Measurements from ENCODE around the gene RLN3.

The RLN3 gene

DNA sequence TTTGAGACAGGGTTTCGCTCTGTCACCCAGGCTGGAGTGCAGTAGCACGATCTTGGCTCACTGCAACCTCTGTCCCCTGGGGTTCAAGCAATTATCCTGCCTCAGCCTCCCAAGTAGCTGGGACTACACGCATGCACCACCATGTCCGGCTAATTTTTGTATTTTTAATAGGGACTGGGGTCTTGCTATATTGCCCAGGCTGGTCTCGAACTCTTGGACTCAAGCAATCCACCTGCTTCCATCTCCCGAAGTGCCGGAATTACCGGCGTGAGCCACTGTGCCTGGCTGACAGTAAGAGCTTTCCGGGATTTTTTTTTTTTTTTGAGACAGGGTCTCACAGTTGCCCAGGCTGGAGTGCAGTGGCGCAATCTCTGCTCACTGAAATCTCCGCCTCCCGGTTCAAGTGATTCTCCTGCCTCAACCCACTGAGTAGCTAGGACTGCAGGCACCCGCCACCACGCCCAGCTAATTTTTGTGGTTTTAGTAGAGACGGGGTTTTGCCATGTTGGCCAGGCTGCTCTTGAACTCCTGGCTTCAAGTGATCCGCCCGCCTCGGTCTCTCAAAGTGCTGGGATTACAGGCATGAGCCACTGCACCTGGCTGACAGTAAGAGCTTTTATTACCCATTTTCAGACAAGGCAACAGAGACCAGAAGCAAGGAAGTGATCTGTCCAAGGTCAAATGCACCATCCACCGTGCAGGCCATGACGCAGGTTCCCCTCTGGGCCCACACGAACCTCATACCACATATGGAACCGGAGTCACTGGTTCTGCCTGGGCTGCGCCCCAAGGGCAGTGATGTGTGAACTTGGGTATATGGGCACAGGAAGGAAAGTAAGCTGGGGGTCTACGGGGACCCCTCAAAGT is 42.8 kb upstream of the RLN3 start:
- H3K9me3 ChIP-seq (ENCODE audit: low read length): no peaks in the 10 kb centered on the region
- H3K27ac ChIP-seq (ENCODE audit: low read depth, low read length): no peak overlapping the region
- H3K4me1 ChIP-seq (ENCODE audit: insufficient read depth, low read length): peaks cover 6% of the 10 kb centered on the region
- no peaks in the 10 kb centered on the region for H3K27me3 ChIP-seq (ENCODE audit: control insufficient read depth in 1 of 2, insufficient read depth in 2 of 2, low read length in 2 of 2)
- no peak overlapping the region for H3K9ac ChIP-seq (ENCODE audit: low read length)
- H3K36me3 ChIP-seq (ENCODE audit: insufficient read depth, low read length): no peaks in the 10 kb centered on the region
- no peak overlapping the region for H3K4me3 ChIP-seq (ENCODE audit: low read depth in 1 of 2, low read length in 2 of 2)

DNA sequence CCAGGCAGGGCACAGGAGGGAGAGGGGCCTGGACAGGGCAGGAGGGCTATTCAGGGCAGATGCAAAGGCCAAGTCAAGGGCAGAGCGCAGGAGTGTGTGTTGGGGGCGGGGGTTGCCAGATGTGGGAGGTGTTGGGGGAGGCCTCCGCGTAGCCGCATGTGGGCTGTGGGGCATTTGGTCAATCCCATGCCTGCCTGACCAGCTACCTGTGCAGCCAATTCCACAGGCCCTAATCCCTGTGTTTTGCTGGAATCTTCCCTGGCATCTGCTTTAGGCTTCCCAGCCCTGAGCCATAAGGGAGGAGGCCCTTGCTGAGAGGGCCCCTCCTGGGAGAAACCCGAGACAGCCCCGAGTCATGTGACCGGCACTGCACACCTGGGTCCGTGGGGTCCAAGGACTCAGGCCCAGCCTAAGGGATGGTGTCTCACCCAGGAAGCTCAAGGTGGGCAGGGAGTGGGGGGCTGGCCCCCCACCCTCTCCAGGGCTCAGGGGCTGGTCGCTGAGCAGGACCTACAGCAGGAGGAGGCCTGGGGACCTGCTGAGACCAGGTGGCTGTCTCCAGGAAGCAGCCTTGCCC is 42.1 kb upstream of the RLN3 start:
- peak overlapping the region; percentile 68 for H3K27ac ChIP-seq (ENCODE audit: low read depth, low read length)
- H3K4me3 ChIP-seq (ENCODE audit: low read depth in 1 of 2, low read length in 2 of 2): peak overlapping the region in 1 of 2 donors; percentile 10
- H3K4me1 ChIP-seq (ENCODE audit: insufficient read depth, low read length): peaks cover 6% of the 10 kb centered on the region
- H3K9ac ChIP-seq (ENCODE audit: low read length): no peak overlapping the region
- no peaks in the 10 kb centered on the region for H3K36me3 ChIP-seq (ENCODE audit: insufficient read depth, low read length)
- no peaks in the 10 kb centered on the region for H3K27me3 ChIP-seq (ENCODE audit: control insufficient read depth in 1 of 2, insufficient read depth in 2 of 2, low read length in 2 of 2)
- no peaks in the 10 kb centered on the region for H3K9me3 ChIP-seq (ENCODE audit: low read length)

- H3K36me3 ChIP-seq (ENCODE audit: insufficient read depth, low read length): peaks cover 5% of the 10 kb centered on the region
- H3K4me1 ChIP-seq (ENCODE audit: insufficient read depth, low read length): peaks cover 6% of the 10 kb centered on the region
- peak overlapping the region; percentile 68 for H3K27ac ChIP-seq (ENCODE audit: low read depth, low read length)
- no peaks in the 10 kb centered on the region for H3K9me3 ChIP-seq (ENCODE audit: low read length)
- H3K27me3 ChIP-seq (ENCODE audit: control insufficient read depth in 1 of 2, insufficient read depth in 2 of 2, low read length in 2 of 2): no peaks in the 10 kb centered on the region
- H3K4me3 ChIP-seq (ENCODE audit: low read depth in 1 of 2, low read length in 2 of 2): peak overlapping the region in 1 of 2 donors; percentile 10
- no peak overlapping the region for H3K9ac ChIP-seq (ENCODE audit: low read length)
These were observed 41.5 kb upstream of the RLN3 start for GRCh38 chr19:13986348-13986904.

GRCh38 chr19:13987101-13987890 is 40.7 kb upstream of the RLN3 start:
- peaks cover 8% of the 10 kb centered on the region for H3K36me3 ChIP-seq (ENCODE audit: insufficient read depth, low read length)
- H3K4me3 ChIP-seq (ENCODE audit: low read depth in 1 of 2, low read length in 2 of 2): no peak overlapping the region
- peaks cover 6% of the 10 kb centered on the region for H3K4me1 ChIP-seq (ENCODE audit: insufficient read depth, low read length)
- H3K27ac ChIP-seq (ENCODE audit: low read depth, low read length): no peak overlapping the region
- no peaks in the 10 kb centered on the region for H3K27me3 ChIP-seq (ENCODE audit: control insufficient read depth in 1 of 2, insufficient read depth in 2 of 2, low read length in 2 of 2)
- H3K9me3 ChIP-seq (ENCODE audit: low read length): no peaks in the 10 kb centered on the region
- no peak overlapping the region for H3K9ac ChIP-seq (ENCODE audit: low read length)

DNA sequence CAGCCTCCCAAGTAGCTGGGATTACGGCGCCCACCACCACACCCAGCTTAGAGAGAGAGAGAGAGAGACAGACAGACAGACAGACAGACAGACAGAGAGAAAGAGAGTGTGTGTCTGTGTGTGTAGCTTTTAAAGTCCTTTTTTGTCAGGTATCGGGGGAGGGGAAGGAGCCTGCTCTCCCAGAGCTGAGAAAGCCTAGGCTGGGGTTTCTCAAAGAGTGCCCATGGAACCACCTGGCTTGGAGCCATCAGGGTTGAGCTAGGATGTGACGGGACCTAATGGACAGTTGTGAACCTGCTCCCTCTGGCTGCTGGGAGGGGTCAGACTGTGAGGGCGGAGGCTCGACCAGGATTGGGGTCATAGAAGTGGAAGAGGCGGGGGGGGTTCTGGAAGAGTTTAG is 38.5 kb upstream of the RLN3 start:
- Histone ChIP-seq H3K4me1 (ENCODE audit: insufficient read depth, low read length) (peaks cover 6% of the 10 kb centered on the region), H3K27ac (ENCODE audit: low read depth, low read length) (no peak overlapping the region), H3K36me3 (ENCODE audit: insufficient read depth, low read length) (peaks cover 13% of the 10 kb centered on the region), H3K9me3 (ENCODE audit: low read length) (no peaks in the 10 kb centered on the region), H3K27me3 (ENCODE audit: control insufficient read depth in 1 of 2, insufficient read depth in 2 of 2, low read length in 2 of 2) (no peaks in the 10 kb centered on the region), H3K4me3 (ENCODE audit: low read depth in 1 of 2, low read length in 2 of 2) (no peak overlapping the region), H3K9ac (ENCODE audit: low read length) (no peak overlapping the region)

DNA sequence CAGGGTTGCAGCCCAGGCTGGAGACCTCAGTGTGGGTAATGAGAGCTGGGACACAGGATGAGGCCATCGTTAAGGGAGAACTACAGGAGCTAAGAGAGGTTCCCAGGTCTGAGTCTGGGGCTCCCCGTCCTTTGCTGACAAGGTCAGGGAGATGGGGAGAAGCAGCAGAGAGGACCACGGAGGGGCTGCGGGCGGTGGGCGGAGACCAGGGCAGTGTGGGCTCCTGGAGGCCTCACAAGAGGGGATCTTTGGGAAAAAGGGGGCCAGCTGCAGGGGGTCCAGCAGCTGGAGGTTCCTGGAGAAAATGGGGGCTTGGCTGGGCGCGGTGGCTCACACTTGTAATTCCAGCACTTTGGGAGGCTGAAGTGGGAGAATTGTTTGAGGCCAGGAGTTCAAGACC is 37.9 kb upstream of the RLN3 start:
- no peaks in the 10 kb centered on the region for H3K9me3 ChIP-seq (ENCODE audit: low read length)
- H3K4me3 ChIP-seq (ENCODE audit: low read depth in 1 of 2, low read length in 2 of 2): no peak overlapping the region
- H3K4me1 ChIP-seq (ENCODE audit: insufficient read depth, low read length): peaks cover 6% of the 10 kb centered on the region
- no peak overlapping the region for H3K27ac ChIP-seq (ENCODE audit: low read depth, low read length)
- no peaks in the 10 kb centered on the region for H3K27me3 ChIP-seq (ENCODE audit: control insufficient read depth in 1 of 2, insufficient read depth in 2 of 2, low read length in 2 of 2)
- H3K36me3 ChIP-seq (ENCODE audit: insufficient read depth, low read length): peaks cover 13% of the 10 kb centered on the region
- no peak overlapping the region for H3K9ac ChIP-seq (ENCODE audit: low read length)

- no peaks in the 10 kb centered on the region for H3K9me3 ChIP-seq (ENCODE audit: low read length)
- H3K9ac ChIP-seq (ENCODE audit: low read length): no peak overlapping the region
- no peak overlapping the region for H3K27ac ChIP-seq (ENCODE audit: low read depth, low read length)
- H3K36me3 ChIP-seq (ENCODE audit: insufficient read depth, low read length): peaks cover 13% of the 10 kb centered on the region
- no peak overlapping the region for H3K4me3 ChIP-seq (ENCODE audit: low read depth in 1 of 2, low read length in 2 of 2)
- H3K4me1 ChIP-seq (ENCODE audit: insufficient read depth, low read length): no peaks in the 10 kb centered on the region
- no peaks in the 10 kb centered on the region for H3K27me3 ChIP-seq (ENCODE audit: control insufficient read depth in 1 of 2, insufficient read depth in 2 of 2, low read length in 2 of 2)
These were observed 35.9 kb upstream of the RLN3 start for GRCh38 chr19:13992025-13992424.

DNA sequence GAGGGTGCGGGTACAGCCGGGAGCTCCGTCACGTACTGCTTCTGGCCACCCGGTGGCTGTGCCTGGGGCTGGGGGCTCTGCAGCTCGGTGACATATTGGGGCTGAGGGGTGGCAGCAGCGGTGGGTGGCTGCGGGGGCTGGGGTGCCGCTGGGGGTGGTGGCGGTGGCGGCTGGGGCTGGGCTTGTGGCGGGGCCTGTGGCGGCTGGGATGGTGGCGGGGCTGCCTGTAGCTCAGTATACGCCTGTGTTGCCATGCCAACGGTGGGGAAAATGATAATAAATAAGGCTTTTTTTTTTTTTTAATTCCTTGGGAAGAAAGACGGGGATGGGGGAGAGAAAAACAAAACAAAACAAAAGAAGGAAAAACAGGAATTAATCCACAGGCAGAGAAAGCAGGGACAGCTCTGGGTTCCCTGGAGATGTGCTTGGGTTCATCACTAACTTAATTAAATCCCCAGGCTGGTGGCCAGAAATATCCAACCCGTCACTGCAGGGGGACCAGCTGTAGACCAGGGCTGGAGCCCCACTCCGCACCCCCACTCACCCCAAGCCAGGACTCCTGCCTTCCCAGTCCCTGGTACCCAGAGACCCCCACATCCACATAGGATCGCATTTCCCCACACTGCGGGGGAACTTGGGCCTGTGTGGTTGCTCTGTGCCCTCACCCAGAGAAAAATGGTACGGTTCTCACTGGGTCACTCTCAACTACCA is 34.2 kb upstream of the RLN3 start:
- Histone ChIP-seq H3K4me1 (ENCODE audit: insufficient read depth, low read length) (no peaks in the 10 kb centered on the region), H3K27me3 (ENCODE audit: control insufficient read depth in 1 of 2, insufficient read depth in 2 of 2, low read length in 2 of 2) (no peaks in the 10 kb centered on the region), H3K36me3 (ENCODE audit: insufficient read depth, low read length) (peaks cover 13% of the 10 kb centered on the region), H3K9ac (ENCODE audit: low read length) (no peak overlapping the region), H3K27ac (ENCODE audit: low read depth, low read length) (no peak overlapping the region), H3K9me3 (ENCODE audit: low read length) (no peaks in the 10 kb centered on the region), H3K4me3 (ENCODE audit: low read depth in 1 of 2, low read length in 2 of 2) (no peak overlapping the region)

GRCh38 chr19:13995017-13995728 is 32.8 kb upstream of the RLN3 start:
- no peak overlapping the region for H3K9ac ChIP-seq (ENCODE audit: low read length)
- H3K9me3 ChIP-seq (ENCODE audit: low read length): no peaks in the 10 kb centered on the region
- H3K27ac ChIP-seq (ENCODE audit: low read depth, low read length): no peak overlapping the region
- H3K36me3 ChIP-seq (ENCODE audit: insufficient read depth, low read length): peaks cover 13% of the 10 kb centered on the region
- no peak overlapping the region for H3K4me3 ChIP-seq (ENCODE audit: low read depth in 1 of 2, low read length in 2 of 2)
- no peaks in the 10 kb centered on the region for H3K4me1 ChIP-seq (ENCODE audit: insufficient read depth, low read length)
- H3K27me3 ChIP-seq (ENCODE audit: control insufficient read depth in 1 of 2, insufficient read depth in 2 of 2, low read length in 2 of 2): no peaks in the 10 kb centered on the region

DNA sequence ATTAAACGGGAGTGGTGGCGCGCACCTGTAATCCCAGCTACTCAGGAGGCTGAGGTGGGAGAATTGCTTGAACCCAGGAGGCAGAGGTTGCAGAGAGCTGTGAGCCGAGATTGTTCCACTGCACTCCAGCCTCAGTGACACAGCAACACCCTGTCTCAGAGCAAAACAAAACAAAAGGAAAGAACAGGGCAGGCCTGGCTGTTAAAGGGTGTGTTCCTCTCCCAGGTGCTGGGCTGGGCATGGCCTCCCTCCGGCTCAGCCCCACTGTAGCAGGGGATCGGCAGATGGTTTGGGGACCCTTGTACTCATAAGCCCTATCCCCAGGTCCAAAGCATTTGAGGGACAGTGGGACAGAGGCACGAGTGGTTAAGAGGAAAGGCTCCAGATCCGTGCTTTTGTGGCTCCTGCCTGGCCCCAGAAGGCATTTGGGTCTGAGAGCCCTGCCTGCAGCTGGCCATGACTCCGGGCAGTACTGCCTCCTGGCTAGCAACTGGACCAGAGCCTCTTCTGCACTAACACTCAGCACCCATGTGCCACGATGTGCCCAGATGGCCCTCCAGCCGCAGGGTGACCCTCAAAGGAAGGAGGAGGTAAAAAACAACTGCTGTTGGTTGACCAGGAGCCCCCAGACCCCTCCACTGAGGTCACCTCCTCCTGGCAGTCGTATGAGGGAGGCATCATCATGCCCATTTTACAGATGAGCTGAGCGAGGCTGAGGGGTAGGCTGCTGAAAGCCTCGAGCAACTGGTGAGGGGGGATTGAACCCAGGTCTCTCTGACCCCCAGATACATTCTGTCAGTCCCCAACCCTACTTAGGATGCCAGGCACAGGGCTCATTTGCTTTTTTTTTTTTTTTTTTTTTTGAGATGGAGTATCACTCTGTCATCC is 31.8 kb upstream of the RLN3 start:
- peaks cover 11% of the 10 kb centered on the region for H3K36me3 ChIP-seq (ENCODE audit: insufficient read depth, low read length)
- H3K4me1 ChIP-seq (ENCODE audit: insufficient read depth, low read length): no peaks in the 10 kb centered on the region
- H3K9me3 ChIP-seq (ENCODE audit: low read length): no peaks in the 10 kb centered on the region
- H3K4me3 ChIP-seq (ENCODE audit: low read depth in 1 of 2, low read length in 2 of 2): no peak overlapping the region
- no peak overlapping the region for H3K27ac ChIP-seq (ENCODE audit: low read depth, low read length)
- H3K9ac ChIP-seq (ENCODE audit: low read length): no peak overlapping the region
- no peaks in the 10 kb centered on the region for H3K27me3 ChIP-seq (ENCODE audit: control insufficient read depth in 1 of 2, insufficient read depth in 2 of 2, low read length in 2 of 2)

Data from muscle layer of colon (tissue), 2 donors.